Measurements from ENCODE around the gene MPDU1.

MPDU1 gene

DNA sequence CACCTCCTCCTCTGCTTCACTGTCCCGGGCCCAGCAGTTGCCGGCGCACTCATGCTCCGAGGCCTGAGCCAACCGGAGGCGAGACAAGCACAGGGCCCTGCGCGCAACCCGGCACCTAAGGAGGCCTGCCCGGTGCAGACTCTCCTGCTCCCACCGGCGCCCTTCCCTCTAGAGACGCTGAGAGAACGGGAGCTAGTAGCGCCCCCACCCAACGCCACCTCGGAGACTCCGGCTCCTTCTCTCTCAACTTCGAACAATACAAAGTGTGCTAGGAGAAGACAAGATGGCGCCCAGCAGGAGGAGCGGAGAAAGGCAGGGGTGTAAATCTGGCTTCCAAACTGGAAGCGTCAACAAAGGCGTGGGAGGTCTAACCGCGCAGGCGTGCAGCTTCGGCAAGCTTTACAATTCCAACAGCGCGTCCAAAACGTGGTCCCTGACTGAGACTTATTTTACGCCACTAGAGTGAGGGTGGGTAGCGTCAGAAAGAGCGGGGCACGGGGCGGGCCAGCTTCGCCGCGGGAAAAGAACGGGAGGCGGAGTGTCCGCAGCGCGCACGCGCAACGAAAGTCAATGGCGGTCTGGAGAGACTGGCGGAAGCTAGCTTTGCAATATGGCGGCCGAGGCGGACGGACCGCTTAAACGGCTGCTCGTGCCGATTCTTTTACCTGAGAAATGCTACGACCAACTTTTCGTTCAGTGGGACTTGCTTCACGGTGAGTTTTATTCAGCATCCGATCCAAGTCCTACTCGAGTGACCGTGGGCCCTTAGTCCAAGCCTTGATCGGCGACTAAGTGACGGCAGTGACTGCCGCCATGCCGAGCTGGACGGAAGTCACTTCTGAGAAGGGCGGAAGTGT lies at the start of gene MPDU1:
Gene MPDU1, plus strand, starts transcription at position 600 of the 857 bp plus-strand sequence. Its CDS starts 11 bp downstream, at position 611.
- DNase-seq = peak; percentile 96

DNA sequence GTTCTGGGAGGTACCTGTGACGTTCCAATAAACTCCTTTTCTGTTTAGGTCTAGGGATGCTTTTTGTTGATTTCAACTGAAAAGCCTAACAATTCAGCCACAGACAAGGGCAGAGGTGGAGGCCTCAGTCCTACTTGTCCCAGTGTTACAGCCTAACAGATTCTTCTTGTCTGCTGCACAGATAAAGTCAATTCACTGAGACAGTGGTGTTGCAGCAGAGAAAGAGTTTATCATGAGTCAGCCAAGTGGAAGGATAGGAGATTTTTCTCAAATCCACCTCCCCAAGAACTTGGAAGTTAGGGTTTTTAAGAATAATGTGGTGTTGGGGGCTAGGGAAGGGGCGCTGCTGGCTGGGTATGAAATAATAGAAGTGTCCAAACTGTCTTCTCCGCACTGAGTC lies 45.6 kb upstream of the MPDU1 start:
- no peak for DNase-seq

DNA sequence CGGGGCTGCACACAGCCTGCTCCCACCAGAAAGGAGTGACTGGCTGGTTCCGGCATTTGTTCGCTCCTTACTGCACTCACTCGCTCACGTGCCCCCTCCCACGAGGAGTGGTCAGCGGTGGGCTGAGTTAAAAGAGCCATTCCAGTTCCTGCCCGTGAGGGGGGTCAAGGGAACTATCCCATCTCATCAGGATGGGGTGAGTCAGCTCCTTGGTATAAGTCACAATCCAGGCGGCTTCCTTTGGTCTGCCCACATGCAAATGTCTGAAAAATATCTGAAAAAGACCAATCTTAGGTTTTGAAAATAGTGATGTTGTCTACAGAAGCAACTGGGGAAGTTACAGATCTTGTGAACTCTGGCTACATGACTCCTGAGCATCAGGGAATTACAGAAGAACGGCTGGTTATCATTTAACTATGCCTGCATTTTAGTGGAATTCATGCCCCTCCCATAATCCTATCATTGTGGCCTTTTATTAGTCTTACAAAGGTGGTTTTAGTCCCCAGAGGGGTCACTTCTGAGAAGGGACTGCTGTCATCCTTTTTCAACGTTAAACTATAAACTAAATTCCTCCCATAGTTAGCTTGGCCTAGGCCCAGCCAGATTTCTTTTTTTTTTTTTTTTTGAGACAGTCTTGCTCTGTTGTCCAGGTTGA lies 44.6 kb upstream of the MPDU1 start:
- DNase-seq = no peak

DNA sequence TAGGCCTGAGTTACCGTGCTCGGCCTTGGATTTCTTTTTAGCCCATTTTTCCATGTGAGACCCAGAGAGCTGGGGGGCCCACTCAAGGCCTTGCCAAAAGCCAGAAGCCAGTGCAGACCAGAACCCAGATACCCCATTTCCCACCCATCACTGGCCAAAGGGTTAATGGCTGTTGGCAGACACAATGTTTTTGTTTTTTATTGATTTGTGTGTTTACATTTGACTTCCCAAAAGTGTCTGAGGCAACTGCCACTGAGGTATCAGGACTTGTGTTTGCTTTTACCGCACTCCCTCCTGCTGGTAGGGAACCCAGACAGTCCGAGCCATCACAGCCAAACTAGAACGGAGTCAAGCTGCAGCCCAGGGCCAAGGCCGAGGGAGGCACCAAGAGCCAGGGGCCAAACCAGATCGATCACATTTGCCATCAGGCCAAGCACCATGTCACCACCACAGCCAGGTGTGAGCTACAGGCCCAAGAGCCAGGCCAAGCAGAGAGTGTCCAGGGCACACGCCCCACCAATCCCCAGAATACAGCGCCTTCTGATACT lies 42.5 kb upstream of the MPDU1 start:
- DNase-seq = no peak

- DNase-seq = no peak
Measured at GRCh38 chr17:7544911-7545310, 38.7 kb upstream of the MPDU1 start.

GRCh38 chr17:7548585-7549400 lies 34.9 kb upstream of the MPDU1 start, which contains the start of gene TNFSF12:
TSS of gene TNFSF12 (plus strand) at chr17:7549058. CDS start at chr17:7549154, 96 bp downstream.
- DNase-seq = no peak

DNA sequence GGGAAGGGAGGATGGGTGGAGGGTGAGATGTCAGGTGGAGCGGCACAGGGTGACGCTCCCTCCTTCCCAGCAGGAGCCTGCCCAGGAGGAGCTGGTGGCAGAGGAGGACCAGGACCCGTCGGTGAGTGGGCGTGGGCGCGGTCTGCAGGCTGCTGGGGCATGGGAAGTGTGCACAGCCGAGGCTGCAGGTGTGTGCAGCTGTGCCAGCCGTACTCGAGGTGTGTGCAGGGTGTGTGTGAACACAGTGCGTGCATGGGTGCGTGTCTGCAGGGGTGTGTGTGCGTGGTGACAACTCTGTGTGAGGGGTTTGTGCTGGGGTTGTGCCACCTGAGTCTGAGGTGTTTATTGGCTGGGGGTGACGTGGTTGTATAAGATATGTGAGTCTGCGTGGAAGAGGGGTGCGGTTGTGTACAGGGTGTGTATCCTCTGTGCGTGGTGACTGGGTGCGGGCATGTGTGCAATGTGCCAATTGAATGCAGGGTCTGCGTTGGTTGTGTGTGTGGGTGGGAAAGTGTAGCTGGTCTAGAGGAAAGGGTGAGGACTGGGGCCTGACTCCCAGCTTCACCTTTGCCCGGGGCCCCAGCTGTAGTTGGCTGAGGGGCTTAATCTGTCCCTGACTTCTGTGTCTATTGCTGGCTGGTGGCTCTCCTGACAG lies 34.1 kb upstream of the MPDU1 start:
- no peak for DNase-seq

DNA sequence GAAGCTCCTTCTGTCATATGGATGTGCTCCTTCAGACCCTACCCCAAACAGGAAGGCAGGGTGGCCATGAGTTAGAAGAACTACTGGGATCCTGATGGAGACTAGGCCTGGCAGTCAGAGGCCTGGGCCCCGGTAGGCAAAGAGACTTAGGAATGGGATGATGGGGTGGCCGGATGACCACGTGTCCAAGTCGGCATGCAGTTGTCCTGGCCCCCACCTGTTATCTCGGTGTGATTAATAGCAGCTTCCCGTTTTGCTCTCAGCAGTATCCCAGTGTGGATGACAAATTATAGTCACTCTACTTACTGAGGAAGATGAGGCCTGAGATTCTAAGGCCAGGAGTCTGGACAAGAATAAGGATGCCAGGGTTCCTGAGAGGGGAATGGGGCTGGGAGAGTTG lies 33.3 kb upstream of the MPDU1 start:
- DNase-seq = no peak

- DNase-seq = no peak
Measured at GRCh38 chr17:7551396-7551795, 32.3 kb upstream of the MPDU1 start.

GRCh38 chr17:7552621-7553051 lies 31.0 kb upstream of the MPDU1 start:
- no peak for DNase-seq

DNA sequence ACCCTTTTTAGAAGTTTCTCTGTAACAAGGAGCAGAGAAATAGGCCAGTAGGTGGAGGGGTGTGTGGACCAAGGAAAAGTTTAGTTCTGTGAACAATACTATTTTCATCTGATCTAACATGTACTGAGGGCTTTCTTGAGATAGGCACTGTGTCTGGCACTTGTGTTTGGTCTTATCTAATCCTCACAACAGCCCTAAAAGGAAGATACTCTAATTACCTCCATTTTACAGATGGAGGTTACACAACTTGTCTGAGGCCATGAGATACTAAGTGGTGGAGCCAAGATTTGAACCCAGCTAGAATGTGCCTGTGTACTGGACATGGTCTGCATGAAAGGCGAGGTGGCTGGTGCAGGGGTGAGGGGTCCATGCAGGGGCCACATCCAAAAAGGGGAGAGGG lies 30.3 kb upstream of the MPDU1 start:
- DNase-seq = no peak

GRCh38 chr17:7555320-7555948 lies 28.2 kb upstream of the MPDU1 start:
- no peak for DNase-seq

- DNase-seq = no peak
Measured at GRCh38 chr17:7556627-7557026, 27.0 kb upstream of the MPDU1 start.

- no peak for DNase-seq
Measured at GRCh38 chr17:7557147-7557764, 26.4 kb upstream of the MPDU1 start.

GRCh38 chr17:7557775-7558543 lies 25.7 kb upstream of the MPDU1 start:
- no peak for DNase-seq

DNA sequence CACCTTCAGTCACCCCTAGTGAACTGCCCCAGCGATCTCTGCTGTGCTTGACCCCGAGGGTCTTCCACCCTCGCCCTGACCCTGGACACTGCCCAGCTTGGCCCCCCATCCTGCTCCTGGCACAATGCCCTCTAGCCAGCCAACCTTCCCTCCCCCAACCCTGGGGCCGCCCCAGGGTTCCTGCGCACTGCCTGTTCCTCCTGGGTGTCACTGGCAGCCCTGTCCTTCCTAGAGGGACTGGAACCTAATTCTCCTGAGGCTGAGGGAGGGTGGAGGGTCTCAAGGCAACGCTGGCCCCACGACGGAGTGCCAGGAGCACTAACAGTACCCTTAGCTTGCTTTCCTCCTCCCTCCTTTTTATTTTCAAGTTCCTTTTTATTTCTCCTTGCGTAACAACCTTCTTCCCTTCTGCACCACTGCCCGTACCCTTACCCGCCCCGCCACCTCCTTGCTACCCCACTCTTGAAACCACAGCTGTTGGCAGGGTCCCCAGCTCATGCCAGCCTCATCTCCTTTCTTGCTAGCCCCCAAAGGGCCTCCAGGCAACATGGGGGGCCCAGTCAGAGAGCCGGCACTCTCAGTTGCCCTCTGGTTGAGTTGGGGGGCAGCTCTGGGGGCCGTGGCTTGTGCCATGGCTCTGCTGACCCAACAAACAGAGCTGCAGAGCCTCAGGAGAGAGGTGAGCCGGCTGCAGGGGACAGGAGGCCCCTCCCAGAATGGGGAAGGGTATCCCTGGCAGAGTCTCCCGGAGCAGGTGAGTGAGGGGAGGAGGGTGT lies 24.9 kb upstream of the MPDU1 start, which contains the start of gene TNFSF13:
Gene TNFSF13, plus strand, starts transcription at position 207 of the 776 bp plus-strand sequence. Its CDS starts 290 bp downstream, at position 497.
- DNase-seq = no peak

GRCh38 chr17:7559320-7560171 lies 24.1 kb upstream of the MPDU1 start:
- no peak for DNase-seq

DNA sequence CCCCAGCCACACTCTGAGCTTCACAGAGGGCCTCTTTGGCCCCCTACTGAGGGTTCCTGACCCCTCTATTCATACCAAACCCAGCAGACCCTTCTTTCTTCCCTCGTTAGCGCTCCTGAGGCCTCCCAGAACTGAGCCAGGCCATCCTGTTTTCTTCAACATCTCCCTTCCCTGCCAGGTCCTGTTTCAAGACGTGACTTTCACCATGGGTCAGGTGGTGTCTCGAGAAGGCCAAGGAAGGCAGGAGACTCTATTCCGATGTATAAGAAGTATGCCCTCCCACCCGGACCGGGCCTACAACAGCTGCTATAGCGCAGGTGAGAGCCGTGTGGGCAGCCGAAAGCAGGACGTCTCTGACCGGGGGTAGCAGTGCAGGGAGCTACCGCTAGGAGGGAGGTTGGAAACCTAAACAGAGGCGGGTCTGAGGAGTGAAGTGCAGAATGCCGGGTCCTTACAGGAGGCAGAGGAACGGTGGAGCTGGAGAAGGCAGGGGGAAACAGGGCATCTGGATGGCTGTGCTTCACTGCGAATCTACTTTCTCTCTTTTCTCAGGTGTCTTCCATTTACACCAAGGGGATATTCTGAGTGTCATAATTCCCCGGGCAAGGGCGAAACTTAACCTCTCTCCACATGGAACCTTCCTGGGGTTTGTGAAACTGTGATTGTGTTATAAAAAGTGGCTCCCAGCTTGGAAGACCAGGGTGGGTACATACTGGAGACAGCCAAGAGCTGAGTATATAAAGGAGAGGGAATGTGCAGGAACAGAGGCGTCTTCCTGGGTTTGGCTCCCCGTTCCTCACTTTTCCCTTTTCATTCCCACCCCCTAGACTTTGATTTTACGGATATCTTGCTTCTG lies 23.3 kb upstream of the MPDU1 start:
- no peak for DNase-seq
